Cerebellar nuclear complex (tissue), 1 donor: ENCODE data around the gene SLC4A9.
"Not testable (repeated sequence)": the region's sequence is repeated elsewhere in the genome, so short reads cannot be mapped to it uniquely, and the experiment has no call there.

Experiments used
- DNase-seq, 2 experiments: peaks; one replicate each; lab custom pipeline; 2025; lab: John Stamatoyannopoulos, UW

Gene SLC4A9

DNA sequence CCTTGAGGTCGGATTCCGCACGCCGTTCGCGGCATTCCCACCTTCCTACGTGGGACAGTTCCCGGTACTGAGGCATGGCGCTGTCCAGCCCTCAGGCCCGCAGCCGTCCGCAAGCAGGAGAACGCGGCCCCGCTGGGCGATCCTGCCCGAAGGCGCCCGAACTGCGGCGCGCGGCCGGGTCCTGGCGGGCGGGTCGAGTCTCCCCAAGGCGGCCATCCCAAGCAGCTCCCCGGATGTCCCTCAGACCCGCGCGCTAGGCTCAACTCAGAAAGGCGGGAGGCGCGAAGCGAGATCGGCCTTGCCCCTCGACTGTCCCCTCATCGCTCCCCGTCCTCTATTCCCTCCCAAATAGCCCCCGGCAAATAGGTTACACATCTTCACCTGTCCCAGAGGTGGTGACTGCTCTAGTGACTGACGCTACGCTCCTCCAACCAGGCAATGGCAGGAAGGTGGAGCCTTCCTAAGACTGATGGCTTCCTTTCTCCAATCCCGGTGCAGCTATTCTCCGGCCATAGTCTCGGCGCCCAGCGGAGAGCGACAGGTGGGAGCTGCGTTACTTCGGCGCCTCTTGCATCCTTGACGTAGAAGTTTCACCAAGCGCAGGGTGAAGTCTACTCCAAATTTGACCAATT, 40.9 kb downstream of the SLC4A9 start:
- DNase-seq: peak; percentile 81 to 95

DNA sequence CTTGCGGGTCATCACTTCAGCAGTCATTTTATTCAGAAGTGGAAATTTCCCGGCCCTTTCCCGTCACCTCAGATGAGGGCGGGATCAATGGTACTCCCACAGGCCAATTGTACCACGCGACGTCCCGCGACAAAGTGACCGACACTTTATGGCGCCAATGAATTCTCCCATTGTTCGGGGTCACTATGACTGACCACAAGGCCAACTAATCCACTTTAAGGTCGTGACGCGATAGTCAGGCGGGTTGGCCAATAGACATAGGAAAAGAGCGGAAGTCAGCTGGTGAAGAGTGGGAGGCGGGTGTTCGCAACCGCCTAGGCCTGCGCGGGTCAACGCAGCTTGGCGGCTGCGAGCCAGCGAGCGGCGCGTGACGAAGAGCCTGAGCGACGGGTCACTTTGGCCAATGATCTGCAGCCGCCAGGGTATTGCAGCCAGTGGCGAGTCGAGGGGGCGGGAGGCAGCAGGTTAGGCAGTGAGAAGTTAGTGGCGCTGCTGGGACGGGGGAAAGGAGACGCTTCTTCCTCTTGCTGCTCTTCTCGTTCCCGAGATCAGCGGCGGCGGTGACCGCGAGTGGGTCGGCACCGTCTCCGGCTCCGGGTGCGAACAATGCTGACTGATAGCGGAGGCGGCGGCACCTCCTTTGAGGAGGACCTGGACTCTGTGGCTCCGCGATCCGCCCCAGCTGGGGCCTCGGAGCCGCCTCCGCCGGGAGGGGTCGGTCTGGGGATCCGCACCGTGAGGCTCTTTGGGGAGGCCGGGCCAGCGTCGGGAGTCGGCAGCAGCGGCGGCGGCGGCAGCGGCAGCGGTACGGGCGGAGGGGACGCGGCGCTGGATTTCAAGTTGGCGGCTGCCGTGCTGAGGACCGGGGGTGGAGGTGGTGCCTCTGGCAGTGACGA, 41.6 kb downstream of the SLC4A9 start, which contains the start of gene ANKHD1:
TSS of gene ANKHD1 (plus strand) at position 472 of the 896 bp plus-strand sequence. CDS start at position 607, 135 bp downstream.
- DNase-seq: peak; percentile 98 to 100

DNA sequence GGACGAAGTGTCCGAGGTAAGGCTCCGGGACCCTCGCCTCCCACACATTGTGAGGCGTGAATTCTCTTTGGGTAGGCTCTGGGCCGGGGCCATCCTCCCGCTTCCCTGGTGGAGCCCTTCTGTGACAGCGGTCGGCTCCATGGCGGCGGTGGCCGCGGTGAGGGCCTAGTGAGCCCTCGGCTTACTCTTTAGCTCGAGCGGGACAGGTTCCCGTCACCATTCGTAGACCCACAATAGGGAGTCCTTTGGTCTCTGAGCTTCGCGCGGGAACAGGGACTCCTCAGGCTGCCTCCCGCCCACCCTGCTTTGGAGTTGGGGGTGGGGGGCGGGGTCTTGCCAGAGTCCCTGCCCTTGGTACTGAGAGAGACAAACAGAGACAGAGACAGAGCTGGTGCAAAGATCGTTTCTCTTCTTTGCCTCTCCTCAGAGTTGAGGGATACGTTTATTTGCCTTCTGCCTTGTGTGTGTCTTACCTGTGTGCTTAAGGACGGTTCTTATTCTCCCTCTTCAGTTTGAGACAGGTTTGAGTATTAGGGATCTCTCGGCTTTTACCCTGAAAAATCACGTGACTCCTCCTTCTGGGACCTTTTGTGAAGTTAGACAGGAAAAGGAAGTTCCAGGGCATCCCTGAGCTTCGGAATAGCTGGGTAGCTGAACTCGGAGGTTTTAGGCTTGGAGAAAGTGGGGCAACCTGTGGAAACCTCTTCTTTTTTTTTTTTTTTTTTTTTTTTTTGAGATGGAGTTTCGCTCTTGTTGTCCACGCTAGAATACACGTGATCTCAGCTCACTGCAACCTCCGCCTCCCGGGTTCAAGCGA, 42.5 kb downstream of the SLC4A9 start:
- DNase-seq: no peak

DNA sequence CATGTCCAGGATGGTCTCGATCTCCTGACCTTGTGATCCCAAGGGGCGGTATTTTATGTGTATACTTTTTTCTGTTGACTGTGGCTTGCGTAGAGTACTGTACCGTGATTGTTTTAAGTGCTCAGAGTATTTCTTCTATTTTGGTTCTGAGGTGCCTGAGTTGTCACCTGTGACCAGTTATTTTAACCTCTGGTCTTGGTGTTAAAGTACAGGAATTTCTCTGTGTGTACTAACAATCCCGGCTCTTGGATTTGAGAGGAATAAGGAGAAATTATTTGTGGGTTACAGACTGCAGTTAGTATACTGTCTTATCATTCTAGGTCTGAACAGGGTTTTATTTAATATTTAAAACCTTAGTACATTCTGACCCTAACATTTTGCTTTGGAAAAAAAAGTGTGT, 43.6 kb downstream of the SLC4A9 start:
- DNase-seq: no peak

DNA sequence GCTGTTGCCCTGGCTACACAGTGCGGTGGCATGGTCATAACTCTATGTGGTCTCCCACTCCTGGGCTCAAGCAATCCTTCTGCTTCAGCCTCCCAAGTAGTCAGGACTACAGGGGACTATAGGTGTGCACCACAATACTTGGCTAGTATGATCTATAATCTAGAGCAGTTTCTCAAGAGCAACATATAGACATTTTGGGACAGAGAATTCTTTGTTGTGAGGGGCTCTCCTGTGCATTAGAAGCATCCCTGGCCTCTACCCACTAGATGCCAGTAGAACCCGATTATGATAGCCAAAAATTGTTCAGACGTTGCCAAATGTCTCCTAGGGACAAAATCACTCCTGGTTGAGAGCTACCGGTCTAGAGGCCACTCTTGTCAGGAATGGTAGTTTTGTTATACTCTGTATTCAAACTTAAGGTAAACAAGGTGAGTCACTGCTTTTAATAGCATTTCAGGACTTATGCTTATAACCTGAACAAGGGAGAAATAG, 48.8 kb downstream of the SLC4A9 start:
- no peak for DNase-seq

DNA sequence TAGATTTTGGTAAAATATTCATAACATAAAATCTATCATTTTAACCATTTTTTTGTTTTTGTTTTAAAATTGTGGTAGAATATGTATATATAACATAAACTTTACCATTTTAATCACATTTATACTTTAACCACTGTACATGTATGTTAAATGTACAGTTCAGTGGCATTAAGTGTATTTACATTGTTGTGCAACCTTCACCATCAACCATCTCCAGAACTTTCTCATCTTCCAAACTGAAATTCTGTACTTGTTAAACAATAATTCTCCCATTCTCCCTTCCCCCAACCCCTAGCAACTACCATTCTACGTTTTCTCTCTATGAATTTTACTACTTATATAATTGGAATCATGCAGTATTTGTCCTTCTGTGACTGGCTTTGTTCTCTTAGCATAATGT, 53.2 kb downstream of the SLC4A9 start:
- no peak for DNase-seq

DNA sequence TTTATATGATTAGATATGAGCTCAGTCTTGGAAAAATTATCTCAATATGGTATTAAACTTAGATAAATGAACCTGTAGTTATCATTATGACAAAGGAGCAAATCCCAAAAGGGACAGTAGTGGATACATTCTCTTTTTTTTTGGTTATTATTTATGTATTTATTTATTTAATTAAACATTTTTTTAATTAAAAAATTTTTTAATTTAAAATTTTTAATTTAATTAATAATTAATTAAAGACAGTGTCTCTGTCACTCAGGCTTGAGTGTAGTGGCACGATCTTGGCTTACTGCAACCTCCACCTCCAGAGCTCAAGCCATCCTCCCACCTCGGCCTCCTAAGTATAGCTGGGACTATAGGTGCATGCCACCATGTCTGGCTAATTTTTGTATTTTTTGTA, 57.2 kb downstream of the SLC4A9 start:
- no peak for DNase-seq

DNA sequence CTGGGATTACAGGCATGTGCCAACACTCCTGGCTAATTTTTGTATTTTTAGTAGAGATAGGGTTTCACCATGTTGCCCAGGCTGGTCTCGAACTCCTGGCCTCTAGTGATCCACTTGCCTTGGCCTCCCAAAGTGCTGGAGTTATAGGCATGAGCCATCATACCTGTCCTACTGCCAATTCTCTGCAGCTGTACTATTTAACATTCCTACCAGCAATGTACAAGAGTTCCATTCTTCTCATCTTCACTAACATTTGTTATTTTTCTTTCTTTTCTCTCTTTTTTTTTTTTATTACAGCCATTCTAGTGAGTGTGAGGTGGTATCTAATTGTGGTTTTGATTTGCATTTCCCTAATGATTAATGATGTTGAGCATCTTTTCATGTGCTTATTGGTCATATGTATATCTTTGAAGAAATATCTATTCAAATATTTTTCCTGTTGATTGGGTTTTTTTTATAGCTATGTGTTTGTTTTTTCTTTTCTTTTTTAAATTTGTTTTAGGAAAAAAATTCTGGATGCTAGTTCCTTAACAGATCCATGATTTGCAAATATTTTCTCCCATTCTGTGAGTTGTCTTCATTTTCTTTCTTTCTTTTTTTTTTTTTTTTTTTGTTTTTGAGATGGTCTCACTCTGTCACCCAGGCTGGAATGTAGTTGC, 59.0 kb downstream of the SLC4A9 start:
- DNase-seq: no peak

DNA sequence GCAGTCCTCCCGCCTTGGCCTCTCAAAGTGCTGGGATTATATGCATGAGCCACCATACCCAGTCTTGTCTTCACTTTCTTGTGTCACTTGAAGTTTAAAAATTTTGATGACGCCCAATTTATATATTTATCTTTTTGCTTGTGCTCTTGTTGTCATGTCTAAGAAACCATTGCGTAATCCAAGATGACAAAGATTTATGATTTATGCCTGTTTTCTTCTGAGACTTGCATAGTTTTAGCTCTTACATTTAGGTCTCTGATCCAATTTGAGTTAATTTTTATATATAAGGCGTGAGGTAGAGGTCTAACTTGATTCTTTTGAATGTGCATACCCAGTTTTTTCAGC, 60.2 kb downstream of the SLC4A9 start:
- DNase-seq: no peak

DNA sequence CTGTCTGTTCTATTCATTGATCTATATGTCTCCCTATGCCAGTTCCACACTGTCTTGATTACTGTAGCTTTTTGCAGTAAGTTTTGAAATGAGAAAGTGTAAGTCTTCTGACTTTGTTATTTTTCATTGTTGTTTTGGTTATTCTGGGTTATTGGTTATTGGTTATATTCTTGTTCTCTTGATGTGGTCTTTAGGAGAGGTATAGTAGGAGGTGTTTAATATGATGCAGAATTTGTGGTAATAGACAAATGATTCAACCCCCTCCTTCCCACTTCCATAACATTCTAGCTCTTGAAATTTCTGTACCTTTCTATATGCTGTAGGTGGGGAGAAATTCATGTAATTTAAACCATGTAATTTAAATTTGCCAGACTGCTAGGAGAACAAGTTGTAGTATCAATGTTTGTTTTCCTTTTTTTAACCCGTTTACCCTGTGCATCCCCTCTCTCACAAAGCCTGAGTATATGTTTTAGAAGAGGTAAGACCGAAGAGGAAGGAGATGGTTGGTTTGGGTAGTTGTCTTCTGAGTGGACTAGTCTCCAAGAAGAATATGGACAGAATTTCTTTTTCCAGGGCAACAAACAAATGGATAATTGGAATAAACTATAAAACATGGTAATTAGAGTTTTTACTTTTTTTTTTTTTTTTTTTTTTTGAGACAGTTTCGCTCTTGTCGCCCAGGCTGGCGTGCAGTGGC, 60.8 kb downstream of the SLC4A9 start:
- DNase-seq: no peak

DNA sequence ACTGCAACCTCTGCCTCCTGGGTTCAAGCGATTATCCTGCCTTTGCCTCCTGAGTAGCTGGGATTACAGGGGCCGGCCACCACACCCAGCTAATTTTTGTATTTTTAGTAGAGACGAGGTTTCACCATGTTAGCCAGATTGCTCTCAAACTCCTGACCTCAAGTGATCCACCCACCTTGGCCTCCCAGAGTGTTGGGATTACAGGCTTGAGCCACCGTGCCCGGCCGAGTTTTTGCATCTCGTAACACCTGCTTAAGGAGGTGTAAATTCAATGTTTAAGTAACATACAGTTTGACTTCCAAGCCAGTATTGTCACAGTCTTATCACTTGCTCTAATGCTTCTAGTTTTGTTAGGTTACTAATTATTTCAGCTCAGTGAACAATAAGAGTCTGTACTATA, 61.4 kb downstream of the SLC4A9 start:
- not testable (repeated sequence) for DNase-seq

DNA sequence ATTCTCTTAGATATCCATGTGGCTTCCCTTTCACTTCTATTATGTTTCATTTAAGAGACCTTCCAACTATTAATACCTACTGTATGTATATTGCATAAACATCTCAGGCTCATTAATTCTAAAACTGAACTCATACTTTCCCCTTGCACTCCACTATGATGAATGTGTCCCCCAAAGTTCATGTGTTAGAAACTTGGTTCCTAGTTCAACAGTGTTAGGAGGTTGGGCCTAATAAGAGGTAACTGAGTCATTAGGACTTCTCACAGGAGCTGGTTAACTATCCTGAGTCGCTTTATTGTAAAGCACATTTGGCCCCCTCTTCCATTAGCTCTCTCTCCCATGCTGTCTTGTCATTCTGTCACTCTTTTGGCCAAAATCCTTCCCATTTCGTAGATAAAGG, 63.6 kb downstream of the SLC4A9 start:
- DNase-seq: no peak

DNA sequence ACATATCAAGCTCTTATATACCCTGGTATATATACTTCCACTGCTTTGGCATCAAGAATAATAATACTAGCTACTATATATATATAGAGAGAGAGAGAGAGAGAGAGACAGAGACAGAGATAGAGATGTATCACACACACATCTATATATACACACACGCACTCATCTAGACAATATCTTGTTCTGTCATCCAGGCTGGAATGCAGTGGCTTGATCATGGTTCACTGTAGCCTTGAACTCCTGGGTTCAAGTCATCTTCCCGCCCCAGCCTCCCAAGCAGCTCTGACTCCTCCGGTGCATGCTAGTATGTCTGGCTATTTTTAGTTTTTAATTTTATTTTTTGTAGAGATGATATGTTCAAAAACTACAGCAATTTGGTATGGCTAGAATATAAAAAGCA, 64.1 kb downstream of the SLC4A9 start:
- DNase-seq: no peak
